Measurements from ENCODE around the gene GDAP1L1.
"Not testable (repeated sequence)": the region's sequence is repeated elsewhere in the genome, so short reads cannot be mapped to it uniquely, and the experiment has no call there.

The GDAP1L1 gene

DNA sequence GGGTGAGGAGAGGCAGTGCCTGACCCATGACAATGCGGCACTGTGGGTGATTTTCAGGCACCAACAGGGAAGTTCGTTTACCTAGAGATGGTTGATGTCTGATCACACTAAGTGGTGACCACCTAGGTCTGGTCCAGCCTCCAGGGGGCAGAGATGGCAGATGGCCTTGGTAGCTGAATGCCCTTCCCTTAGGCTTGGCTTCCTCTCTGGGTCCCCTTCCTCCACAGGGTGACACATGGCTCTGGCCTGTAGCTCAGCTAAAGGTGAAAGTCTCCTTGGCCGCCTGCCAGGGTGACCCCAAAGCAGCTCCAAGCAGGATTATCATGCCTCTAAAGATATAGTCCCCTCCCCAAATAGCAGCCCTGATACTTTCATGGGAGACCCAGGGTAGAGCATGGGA, 6.4 kb downstream of the GDAP1L1 start:
- DNase-seq, result no peak

DNA sequence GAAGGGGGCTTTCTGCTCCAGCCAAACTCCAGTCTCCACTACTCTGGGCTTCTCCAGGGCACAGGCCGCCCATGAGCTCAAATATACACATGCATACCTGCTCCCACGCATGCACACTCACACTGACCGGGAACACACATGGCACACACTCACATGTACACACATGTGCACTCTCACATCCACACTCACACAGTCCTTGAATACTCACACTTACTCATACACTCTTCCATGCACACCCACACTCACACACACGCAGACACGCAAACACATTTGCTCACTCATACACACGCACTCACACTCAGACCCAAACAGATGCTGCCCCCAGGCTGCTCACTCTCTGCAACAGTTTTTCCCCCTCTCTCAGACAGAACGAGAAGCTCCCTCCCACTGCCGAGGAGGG, 7.0 kb downstream of the GDAP1L1 start:
- DNase-seq, result no peak

DNA sequence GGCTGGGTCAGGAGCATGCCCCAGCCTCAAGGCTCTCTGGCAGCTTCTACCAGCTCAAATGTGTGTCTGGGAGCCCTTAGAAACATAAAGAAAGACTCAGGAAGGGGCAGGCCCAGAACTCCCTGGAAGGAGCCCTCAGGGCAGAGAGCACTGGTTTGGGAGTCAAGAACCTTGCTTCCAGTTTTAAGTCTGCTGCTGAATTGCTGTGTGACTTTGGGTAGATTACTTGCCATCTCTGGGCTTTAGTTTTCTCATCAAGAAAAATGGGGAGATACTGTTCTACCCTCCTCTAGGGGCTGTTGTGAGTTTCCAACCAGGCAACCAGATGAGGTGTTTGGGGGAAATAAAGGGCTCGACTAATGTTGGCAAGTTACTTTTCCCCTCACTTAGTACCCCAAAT, 8.8 kb downstream of the GDAP1L1 start:
- no peak for DNase-seq

DNA sequence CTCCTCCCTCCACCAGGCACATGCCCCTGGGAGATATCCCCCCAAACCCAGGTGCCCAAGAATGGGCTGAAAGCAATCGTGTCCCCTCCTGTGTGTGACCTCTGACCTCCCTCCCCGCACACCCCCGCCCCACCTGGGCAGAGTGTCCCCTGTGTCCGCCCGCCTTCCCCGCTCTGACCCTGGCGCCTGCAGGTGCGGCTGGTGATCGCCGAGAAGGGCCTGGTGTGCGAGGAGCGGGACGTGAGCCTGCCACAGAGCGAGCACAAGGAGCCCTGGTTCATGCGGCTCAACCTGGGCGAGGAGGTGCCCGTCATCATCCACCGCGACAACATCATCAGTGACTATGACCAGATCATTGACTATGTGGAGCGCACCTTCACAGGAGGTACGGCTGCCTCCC, 9.9 kb downstream of the GDAP1L1 start:
- DNase-seq, result no peak

DNA sequence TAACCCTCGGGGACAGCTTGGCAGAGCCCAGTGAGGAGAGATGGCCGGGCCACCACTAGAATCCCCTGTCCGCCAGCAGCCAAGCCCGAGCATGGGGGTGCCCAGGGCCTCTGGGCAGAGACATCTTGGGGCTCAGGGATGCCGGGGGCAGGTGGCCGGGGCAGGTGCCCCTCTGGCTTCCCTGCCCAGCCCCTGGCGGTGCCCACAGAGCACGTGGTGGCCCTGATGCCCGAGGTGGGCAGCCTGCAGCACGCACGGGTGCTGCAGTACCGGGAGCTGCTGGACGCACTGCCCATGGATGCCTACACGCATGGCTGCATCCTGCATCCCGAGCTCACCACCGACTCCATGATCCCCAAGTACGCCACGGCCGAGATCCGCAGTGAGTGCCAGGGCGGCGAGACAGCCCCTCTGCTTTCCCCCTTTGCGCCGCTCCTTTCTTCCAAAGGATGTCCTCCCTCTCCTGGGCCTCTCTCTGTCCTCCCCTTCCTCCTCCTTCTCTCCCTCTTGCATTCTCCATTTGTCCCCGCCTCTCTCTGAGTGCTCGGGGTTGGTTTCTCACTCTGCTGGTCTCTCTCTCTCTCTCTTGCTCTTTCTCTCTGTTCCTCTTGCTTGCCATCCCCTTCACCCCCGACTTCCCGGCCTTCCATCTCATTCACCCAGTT, 11.2 kb downstream of the GDAP1L1 start:
- DNase-seq, result no peak

DNA sequence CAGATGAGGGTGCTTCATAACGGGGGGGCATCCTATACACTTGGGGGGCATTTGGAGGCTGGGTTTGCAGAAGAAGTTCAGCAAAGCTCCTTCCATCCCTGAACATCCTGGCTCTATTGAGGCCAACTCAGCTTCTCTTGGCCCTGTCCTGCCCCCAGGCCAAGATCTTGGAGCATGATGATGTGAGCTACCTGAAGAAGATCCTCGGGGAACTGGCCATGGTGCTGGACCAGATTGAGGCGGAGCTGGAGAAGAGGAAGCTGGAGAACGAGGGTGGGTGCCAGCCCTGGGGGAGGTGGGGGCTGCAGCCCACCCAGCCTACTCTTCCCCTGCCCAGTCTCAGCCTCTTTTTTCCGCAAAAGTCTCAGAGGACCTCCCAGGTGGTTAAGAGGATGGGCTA, 17.2 kb downstream of the GDAP1L1 start:
- DNase-seq, result no peak

DNA sequence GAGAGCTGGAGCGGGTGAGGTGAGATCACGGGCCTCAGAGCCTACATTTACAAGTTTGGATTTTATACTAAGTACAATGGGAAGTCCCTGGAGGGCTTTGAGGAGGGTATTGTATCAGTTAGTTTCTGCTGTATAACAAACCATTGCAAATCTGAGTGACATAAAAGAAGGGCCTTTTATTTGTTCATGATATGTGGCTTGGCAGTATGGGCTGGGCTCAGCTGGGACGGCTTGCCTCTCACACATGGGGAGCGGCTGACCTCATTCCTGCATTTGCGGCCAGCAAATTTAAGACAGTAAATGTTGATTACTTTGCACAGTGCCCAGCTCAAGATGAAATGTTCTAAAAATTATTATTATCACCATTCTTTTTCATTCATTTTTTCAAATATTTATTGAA, 21.7 kb downstream of the GDAP1L1 start:
- DNase-seq, result no peak

DNA sequence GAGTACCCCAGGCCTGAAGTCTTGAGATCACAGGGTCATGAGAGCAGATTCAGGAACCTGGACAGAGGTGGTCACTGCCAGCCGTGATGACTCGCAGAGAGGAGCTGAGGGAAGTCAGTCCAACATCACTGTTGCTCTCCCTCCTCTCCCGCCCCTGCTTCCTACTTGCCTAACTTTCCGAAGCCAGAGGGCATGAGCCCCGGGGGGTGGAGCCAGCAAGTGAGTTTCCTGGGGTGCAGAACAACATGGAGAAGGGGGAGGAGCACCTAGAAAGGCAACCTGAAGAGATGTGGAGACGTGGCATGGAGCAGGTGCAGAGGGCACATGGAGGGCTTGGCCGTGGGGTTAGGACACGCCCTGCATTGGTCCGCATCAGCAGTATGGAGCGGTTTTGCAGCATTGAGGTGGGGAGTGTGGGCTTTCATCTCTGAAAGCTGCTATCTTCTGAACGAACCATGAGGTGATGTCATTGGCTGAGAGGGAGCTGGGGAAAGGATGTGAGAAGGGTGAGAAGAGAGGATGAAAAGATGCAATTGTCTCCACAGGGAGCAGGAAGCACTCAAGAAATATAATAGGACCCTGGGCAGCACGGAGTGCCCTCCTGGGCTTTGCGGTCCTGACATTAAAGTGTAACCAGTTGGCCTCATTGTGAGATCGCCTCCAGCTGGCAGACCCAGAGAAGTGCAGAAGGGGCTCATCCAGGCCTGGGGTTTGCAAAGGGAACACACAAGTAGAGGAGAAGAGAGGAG, 25.0 kb downstream of the GDAP1L1 start:
- DNase-seq, result no peak

DNA sequence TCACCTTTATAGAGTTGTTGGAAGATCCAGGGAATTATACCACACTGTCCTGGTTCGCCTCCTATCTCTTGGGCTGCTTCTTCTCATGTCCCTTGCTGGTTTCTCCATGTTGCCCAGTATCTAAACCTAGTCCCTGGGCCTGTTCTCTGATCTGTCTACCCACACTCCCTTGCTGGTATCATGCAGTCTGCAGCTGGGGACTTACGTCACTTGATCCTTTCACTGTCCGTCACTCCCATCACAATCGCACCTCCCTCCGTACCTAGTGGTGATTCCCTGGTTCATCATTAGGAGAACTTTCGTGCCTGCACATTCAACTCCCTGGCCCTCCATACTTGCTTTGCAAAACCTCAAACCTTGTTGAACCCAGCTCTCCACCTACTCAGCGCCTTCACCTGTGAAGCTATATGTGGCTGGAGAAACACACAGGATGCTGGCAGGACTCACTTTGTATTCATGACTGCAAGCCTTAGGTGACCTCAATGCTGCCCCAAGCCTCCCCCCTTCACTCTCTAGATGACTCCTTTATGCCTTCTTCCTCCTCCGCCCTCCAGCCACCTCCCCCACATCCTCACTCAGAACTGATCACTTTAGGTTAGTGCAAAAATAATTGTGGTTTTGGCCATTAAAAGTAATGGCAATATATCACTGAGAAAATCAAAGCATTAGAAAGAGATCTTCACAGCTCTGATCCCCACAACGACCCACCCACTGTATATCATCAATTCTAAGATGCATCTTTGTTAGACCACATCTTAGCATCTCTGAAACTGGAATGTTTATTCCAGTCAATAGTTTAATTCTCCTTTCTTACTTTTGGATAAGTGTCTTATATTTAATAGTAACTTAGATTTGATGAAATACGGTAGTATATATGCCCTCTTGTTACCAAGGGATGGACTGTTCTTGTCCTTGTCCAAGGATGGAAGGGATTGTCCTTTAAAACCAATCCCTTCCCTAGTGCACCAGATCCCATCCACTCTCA, 26.4 kb downstream of the GDAP1L1 start:
- DNase-seq, result no peak

DNA sequence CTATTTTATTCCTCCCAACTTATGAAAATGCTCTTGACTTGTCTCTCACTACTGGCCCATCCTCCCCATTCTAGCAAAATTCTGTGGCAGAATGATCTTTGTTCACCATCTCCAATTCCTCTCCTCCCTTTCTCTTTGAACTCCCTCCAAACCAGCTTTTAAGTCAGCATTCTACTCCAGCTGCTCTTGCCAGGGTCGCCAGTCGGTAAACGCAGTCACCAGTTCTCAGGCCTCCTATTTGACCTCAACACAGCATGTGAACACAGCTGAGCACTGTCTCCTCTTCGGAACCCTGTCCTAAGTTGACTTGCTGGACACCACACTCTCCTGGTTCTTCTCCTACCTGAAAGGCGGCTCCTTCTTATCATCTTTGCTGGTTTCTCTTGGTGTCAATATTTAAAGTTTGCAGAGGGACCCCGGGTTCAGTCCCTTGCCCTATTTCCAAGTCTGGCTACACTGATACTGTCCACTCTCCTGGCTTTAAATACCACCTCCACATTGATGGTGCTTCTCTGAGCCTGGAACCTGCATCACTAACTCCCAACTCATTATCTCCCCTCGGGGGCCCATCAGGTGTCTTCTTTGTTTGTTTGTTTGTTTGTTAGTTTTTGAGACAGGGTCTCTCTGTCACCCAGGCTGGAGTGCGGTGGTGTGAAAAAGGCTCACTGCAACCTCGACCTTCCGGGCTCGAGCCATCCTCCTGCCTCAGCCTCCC, 27.4 kb downstream of the GDAP1L1 start:
- no peak for DNase-seq

DNA sequence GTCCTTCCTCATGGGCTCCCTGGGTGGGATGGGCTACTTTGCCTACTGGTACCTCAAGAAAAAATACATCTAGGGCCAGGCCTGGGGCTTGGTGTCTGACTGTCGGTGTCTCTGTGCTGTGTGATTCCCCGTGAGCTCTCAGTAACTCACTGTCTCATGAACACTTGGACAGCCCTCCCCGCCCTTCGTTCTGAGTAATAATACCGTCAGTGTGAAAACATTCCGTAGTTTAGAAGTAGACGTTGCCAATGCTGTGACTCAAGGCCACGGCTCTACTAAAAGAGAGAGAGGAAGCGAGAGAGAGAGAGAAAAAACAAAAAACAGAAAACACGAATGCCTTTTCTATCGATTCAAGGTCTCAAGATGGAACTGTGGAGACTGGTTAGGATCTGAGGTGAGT, 32.1 kb downstream of the GDAP1L1 start:
- DNase-seq, result no peak

DNA sequence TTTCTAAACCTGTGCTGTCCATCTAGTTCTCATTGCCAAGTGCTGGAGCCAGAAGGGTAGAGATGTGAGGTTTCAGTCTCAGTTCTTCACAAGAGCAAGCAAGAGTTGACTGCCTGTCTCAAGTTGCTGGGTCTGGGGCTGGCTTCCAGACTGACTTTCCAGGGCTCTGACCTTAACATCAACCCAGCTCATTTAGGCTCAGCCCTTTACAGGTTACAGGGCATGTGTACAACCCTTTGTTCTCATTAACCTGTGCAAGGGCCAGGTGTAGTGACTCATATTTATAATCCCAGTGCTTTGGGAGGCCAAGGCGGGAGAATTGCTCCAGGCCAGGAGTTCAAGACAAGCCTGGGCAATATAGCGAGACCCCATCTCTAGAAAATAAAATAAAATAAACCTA, 33.3 kb downstream of the GDAP1L1 start:
- DNase-seq, result no peak

DNA sequence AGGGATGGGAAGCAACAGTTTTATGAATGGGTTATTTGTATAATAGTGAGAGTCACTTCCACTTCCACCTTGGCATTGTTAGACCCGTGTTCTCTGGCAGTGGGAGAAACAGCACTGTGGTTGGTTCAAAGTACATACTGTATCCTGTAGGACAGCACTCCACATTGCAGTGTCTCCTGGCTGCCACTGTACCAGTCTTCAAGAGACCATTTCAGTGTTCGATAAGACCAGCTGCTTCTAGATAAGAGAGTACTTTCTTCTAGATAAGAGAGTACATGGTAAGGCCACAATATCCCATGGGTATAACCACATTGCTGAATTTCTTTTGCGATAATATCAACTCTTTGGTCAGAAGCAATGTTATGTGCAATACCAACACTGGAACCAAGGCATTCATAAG, 35.1 kb downstream of the GDAP1L1 start:
- DNase-seq, result no peak

DNA sequence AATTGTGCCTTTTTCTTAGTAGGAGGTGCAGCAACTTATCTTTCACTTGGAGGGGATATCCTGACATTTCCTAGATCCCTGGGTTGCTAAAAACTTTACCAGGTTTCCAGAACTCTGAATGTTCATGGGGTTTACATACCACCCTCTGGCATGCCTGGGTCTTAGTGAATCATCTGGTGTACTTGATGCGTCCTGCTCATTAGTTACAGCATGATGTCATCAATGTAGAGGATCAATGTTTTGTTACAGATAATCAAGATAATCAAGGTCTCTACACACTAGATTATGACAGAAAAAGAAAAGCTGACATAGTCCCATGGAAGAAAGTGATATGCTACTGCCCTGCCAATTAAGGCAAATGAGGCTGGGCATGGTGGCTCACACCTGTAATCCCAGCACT, 36.9 kb downstream of the GDAP1L1 start:
- DNase-seq, result no peak

DNA sequence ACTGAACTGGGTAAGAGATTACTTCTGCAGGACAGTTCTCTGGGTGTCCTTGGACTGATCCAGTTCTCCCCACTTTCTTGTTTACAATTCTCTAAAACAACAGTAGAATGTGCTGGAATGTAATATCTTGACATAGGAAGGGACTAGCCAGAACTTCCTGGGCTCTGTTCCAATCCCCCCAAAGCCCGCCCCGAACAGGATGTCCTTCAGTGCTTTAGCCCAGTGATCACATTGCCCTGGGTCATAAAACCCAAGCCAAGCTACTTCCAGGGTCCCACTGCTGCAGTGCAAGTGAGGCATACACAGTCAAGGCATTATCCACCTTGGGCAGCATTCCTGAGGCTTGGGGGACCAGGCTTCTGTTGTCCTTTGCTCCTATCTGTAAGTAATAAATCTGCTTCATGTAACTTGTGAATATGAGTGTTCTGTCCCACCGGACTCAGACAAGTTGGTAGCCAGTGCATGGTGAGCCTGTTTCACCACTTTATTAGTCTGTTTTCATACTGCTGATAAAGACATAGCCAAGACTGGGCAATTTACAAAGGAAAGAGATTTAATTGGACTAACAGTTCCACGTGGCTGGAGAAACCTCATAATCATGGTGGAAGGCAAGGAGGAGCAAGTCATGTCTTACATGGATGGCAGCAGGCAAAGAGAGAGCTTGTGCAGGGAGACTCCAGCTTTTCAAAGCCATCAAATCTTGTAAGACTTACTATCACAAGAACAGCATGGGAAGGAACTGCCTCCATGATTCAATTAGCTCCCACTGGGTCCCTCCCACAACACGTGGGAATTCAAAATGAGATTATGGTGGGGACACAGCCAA, 40.4 kb downstream of the GDAP1L1 start:
- DNase-seq, result no peak

DNA sequence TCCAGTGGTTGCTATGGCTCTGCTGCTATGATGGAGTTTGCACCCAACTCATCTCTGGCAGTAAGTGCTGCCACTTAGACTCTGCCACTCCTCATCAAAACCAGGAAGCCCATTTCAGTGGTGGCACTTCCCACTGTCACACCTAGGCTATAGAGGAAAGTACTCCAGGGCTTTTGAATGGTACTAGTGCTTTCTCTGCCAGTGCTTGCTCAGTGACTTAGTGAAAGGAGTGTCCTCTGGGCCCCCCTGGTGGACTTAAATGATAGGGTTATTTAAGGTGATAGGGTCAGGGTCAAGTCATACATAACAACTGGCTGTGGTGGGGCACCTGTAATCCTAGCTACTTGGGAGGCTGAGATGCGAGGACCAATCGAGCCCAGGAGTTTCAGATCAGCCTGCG, 41.1 kb downstream of the GDAP1L1 start:
- DNase-seq, result no peak

DNA sequence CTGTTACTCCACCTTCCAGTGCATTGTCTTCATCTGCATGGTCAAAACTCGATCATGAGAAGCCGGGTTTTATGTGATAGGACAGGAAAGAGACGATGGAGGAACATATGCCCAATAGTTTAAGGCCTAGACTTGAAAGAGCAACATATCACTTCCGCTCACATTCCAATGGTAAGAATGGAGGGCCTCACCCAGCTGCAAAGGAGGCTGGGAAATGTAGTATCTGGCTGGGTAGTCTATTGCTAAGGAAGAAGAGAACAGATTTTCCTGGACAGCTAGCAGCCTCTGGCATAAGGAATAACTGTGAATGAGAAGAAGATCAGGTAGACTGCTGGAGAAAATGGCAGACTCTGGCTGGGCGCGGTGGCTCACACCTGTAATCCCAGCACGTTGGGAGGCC, 44.6 kb downstream of the GDAP1L1 start:
- no peak for DNase-seq

DNA sequence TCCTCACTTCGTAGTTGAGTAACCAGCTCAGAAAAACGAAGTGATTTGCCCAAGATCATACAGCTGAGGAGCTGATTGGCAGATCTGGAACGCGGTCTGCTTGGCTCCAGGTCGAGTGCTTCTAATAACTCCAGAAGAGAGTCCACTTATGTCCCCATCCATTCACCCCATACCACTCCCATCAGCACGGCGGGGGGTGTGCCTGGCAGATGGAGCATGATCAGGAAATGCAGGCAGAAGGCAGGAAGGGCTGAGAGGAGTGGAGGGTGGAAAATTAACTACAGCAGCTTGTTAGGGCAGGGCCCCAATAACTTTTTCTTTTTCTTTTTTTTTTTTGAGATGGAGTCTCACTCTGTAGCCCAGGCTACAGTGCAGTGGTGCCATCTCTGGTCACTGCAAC, 48.9 kb downstream of the GDAP1L1 start:
- DNase-seq, result no peak

DNA sequence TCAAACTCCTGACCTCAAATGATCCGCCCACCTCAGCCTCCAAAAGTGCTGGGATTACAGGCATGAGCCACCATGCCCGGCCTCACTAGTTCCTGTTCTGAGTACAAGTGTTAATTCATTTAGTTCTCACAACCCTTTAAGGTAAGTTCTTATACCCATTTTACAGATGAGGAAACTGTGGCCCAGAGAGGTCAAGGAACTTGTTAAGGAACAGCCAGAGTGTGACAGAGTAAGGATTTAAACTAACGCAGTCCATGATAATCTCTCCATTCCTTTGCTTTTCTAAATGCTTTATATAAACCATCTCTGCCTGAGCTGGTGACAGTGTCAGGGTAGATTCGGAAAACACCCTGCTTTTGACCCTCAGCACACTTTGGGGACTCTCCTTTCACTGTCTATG, 50.6 kb downstream of the GDAP1L1 start:
- DNase-seq, result no peak

DNA sequence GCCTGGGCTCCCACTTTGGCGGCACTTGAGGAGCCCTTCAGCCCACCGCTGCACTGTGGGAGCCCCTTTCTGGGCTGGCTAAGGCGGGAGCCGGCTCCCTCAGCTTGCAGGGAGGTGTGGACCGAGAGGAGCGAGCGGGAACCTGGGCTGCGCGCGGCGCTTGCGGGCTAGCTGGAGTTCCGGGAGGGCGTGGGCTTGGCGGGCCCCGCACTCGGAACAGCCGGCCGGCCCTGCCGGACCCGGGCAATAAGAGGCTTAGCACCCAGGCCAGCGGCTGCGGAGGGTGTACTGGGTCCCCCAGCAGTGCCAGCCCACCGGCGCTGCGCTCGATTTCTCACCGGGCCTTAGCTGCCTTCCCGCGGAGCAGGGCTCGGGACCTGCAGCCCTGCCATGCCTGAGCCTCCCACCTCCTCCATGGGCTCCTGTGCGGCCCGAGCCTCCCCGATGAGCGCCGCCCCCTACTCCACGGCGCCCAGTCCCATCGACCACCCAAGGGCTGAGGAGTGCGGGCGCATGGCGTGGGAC, 52.0 kb downstream of the GDAP1L1 start:
- DNase-seq, result not testable (repeated sequence)
